Caco-2 (cell line): Measurements from ENCODE around the gene WDTC1. TPM values are rescaled to one million over a fixed set of nuclear protein-coding genes. Genes with fewer than 3 reads are reported as not detected.

Source experiments
- BruUV-seq: library from RNA; stranded (reverse); fragments of 400-500 nt; replicated peaks from 2 replicates; lab custom pipeline; 2021; lab: Mats Ljungman, UMichigan
- CTCF ChIA-PET: fragments of 300-600 bp; sonication (Branson Sonifier 250); formaldehyde crosslinking; loops from one replicate; lab custom pipeline; 2022; ENCODE audit warnings: antibody characterized with exemption; lab: Charles Lee
- POLR2A ChIA-PET: fragments of 300-600 bp; sonication (Branson Sonifier 250); formaldehyde crosslinking; loops from one replicate; lab custom pipeline; 2022; ENCODE audit warnings: antibody characterized with exemption; lab: Charles Lee
- DNase-seq, 2 experiments: peaks; one replicate each; pipeline versions ENCODE4 v3.0.0 to v3.0.0-alpha.2; 2020 to 2022
- H3K27me3 ChIP-seq: replicated peaks from 2 replicates; pipeline ENCODE4 v1.6.0; 2011; ENCODE audit warnings: low read length; ENCODE audit not compliant: control insufficient read depth, insufficient read depth
- H3K36me3 ChIP-seq: 2 replicates; pipeline ENCODE4 v1.5.1; 2011; ENCODE audit warnings: low read length; ENCODE audit not compliant: control insufficient read depth, insufficient read depth
- H3K4me1 ChIP-seq: fragments of 250-450 bp; sonication (Bioruptor Pico); 2 replicates; pipeline ENCODE4 v1.5.1; 2020; ENCODE audit warnings: mild to moderate bottlenecking
- H3K4me3 ChIP-seq: 2 replicates; pipeline ENCODE4 v1.5.1; 2011; ENCODE audit warnings: low read depth, mild to moderate bottlenecking, control low read depth, low read length
- H3K9me3 ChIP-seq: fragments of 250-450 bp; sonication (Bioruptor Pico); 2 replicates; pipeline ENCODE4 v1.5.1; 2020; ENCODE audit warnings: mild to moderate bottlenecking, moderate library complexity
- H3K27ac Mint-ChIP-seq: one replicate; pipeline ENCODE4 v1.8.0; 2022; ENCODE audit warnings: mixed read lengths; ENCODE audit not compliant: unreplicated experiment
- H3K27me3 Mint-ChIP-seq: one replicate; pipeline ENCODE4 v1.8.0; 2022; ENCODE audit warnings: mixed read lengths; ENCODE audit not compliant: insufficient read depth, unreplicated experiment
- H3K36me3 Mint-ChIP-seq: one replicate; pipeline ENCODE4 v1.8.0; 2022; ENCODE audit warnings: mild to moderate bottlenecking, mixed read lengths; ENCODE audit not compliant: insufficient read depth, unreplicated experiment
- H3K4me1 Mint-ChIP-seq: one replicate; pipeline ENCODE4 v1.8.0; 2022; ENCODE audit warnings: low read depth, mixed read lengths; ENCODE audit not compliant: unreplicated experiment
- H3K4me3 Mint-ChIP-seq: one replicate; pipeline ENCODE4 v1.8.0; 2022; ENCODE audit warnings: mild to moderate bottlenecking, moderate library complexity, mixed read lengths; ENCODE audit not compliant: unreplicated experiment
- H3K9me3 Mint-ChIP-seq: one replicate; pipeline ENCODE4 v1.8.0; 2022; ENCODE audit warnings: mixed read lengths; ENCODE audit not compliant: unreplicated experiment
- intact Hi-C: fragments of 100-400 bp; cut with micrococcal nuclease; formaldehyde crosslinking; loops from one replicate; pipeline ENCODE4 v1.10.0; 2022; ENCODE audit not compliant: unreplicated experiment
- total RNA-seq: library from RNA; stranded (reverse); gene quantifications from 2 replicates; pipeline ENCODE4 v1.2.3, GENCODE V29; 2022
- TF ChIP-seq, protein P1 (sequence below), 2 experiments: fragments of 200-600 bp in 1 of 2; IDR thresholded peaks; 1 replicate in 1 of 2; 2 replicates in 1 of 2; pipeline versions ENCODE4 v1.5.1 to v1.8.0; 2011 to 2022; ENCODE audit warnings: antibody characterized with exemption in 1 of 2, control low read depth in 1 of 2, inconsistent platforms in 1 of 2, low read depth in 1 of 2, low read length in 1 of 2, mild to moderate bottlenecking in 1 of 2, moderate library complexity in 1 of 2; ENCODE audit not compliant: insufficient read depth in 1 of 2, severe bottlenecking in 1 of 2, unreplicated experiment in 1 of 2

Gene WDTC1
- total RNA-seq, 1 experiment from 2014 or later = 17.2 TPM

DNA sequence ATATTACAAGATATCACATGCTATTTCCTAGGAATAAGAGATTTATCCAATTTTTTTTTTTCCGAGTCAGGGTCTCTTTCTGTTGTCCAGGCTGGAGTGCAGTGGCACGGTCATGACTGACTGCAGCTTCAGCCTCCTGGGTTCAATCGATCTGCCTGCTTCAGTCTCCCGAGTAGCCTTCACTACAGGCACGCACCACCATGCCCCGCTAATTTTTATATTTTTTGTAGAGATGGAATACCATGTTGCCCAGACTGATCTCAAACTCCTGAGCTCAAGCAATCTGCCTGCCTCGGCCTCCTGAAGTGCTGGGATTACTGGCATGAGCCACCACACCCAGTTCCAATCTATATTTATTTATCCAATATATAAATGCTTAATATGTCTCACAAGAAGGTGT lies 18.0 kb upstream of the WDTC1 start:
- no TSS peak for BruUV-seq
- Histone ChIP-seq H3K4me3 (no peak overlapping the region), H3K9me3 (no peaks in the 10 kb centered on the region), H3K27me3 (no peaks in the 10 kb centered on the region), H3K4me1 (no peaks in the 10 kb centered on the region), H3K36me3 (no peaks in the 10 kb centered on the region)
- TF ChIP-seq, protein P1, sequence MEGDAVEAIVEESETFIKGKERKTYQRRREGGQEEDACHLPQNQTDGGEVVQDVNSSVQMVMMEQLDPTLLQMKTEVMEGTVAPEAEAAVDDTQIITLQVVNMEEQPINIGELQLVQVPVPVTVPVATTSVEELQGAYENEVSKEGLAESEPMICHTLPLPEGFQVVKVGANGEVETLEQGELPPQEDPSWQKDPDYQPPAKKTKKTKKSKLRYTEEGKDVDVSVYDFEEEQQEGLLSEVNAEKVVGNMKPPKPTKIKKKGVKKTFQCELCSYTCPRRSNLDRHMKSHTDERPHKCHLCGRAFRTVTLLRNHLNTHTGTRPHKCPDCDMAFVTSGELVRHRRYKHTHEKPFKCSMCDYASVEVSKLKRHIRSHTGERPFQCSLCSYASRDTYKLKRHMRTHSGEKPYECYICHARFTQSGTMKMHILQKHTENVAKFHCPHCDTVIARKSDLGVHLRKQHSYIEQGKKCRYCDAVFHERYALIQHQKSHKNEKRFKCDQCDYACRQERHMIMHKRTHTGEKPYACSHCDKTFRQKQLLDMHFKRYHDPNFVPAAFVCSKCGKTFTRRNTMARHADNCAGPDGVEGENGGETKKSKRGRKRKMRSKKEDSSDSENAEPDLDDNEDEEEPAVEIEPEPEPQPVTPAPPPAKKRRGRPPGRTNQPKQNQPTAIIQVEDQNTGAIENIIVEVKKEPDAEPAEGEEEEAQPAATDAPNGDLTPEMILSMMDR (IDR thresholded peaks at IDR 0.05; ENCODE audit: insufficient read depth in 1 of 2, low read depth in 1 of 2, low read length in 1 of 2, severe bottlenecking in 1 of 2, unreplicated experiment in 1 of 2) = no peak
- no peak overlapping the region for H3K4me3 Mint-ChIP-seq
- no peaks in the 10 kb centered on the region for H3K9me3 Mint-ChIP-seq
- intact Hi-C loops = no loop called here
- CTCF ChIA-PET = no interaction called here
- no peak overlapping the region for H3K27ac Mint-ChIP-seq
- H3K27me3 Mint-ChIP-seq = no peaks in the 10 kb centered on the region
- no peaks in the 10 kb centered on the region for H3K36me3 Mint-ChIP-seq
- H3K4me1 Mint-ChIP-seq = no peaks in the 10 kb centered on the region
- POLR2A ChIA-PET = no interaction called here
- DNase-seq = no peak

DNA sequence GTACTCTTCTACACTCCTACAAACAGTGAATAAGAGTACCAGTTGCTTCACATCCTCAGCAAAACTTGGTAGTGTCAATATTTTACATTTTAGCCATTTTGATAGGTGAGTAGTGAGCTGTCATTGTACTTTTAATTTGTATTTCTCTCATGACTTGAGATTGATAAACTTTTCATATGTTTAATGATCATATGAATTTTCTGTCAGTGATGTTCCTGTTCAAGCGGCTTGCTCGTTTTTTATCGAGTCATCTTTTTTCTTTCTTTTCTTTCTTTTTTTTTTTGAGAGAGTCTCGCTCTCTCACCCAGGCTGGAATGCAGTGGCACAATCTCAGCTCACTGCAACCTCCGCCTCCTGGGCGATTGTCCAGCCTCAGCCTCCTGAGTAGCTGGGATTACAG lies 17.0 kb upstream of the WDTC1 start:
- H3K36me3 Mint-ChIP-seq = no peaks in the 10 kb centered on the region
- Histone ChIP-seq H3K9me3 (no peaks in the 10 kb centered on the region), H3K4me1 (no peaks in the 10 kb centered on the region), H3K4me3 (no peak overlapping the region), H3K27me3 (no peaks in the 10 kb centered on the region), H3K36me3 (no peaks in the 10 kb centered on the region)
- BruUV-seq = no TSS peak
- ChIA-PET POLR2A (interaction anchor here (0.7 kb wide), 1 partner anchor 87 kb away, joined by 3 read pairs; no protein-coding TSS in a partner anchor), CTCF (interaction anchor here (0.6 kb wide), 1 partner anchor 471 kb away, joined by 3 read pairs; no protein-coding TSS in a partner anchor)
- H3K9me3 Mint-ChIP-seq = no peaks in the 10 kb centered on the region
- no peak overlapping the region for H3K27ac Mint-ChIP-seq
- no peak for DNase-seq
- intact Hi-C loops = no loop called here
- no peaks in the 10 kb centered on the region for H3K4me1 Mint-ChIP-seq
- TF ChIP-seq, protein P1 (IDR thresholded peaks at IDR 0.05; ENCODE audit: insufficient read depth in 1 of 2, low read depth in 1 of 2, low read length in 1 of 2, severe bottlenecking in 1 of 2, unreplicated experiment in 1 of 2) = no peak
- no peaks in the 10 kb centered on the region for H3K27me3 Mint-ChIP-seq
- H3K4me3 Mint-ChIP-seq = no peak overlapping the region

DNA sequence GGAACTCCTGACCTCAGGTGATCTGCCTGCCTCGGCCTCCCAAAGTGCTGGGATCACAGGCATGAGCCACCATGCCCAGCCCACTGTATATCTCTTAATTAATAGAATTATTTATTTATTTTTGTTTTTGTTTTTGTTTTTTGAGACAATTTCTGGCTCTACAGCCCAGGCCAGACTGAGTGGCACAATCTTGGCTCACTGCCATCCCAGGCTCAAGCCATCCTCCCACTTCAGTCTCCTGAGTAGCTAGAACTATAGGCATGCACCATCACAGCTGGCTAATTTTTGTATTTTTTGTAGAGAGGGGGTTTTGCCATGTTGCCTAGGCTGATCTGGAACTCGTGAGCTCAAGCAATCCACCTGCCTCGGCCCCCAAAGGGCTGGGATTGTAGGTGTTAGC lies 15.7 kb upstream of the WDTC1 start:
- BruUV-seq = no TSS peak
- intact Hi-C loops = no loop called here
- no peaks in the 10 kb centered on the region for H3K27me3 Mint-ChIP-seq
- H3K27ac Mint-ChIP-seq = no peak overlapping the region
- H3K4me3 Mint-ChIP-seq = no peak overlapping the region
- H3K4me1 Mint-ChIP-seq = no peaks in the 10 kb centered on the region
- TF ChIP-seq, protein P1 (IDR thresholded peaks at IDR 0.05; ENCODE audit: insufficient read depth in 1 of 2, low read depth in 1 of 2, low read length in 1 of 2, severe bottlenecking in 1 of 2, unreplicated experiment in 1 of 2) = no peak
- H3K4me3 ChIP-seq = no peak overlapping the region
- POLR2A ChIA-PET = interaction anchor here (0.7 kb wide), 1 partner anchor 33 kb away, joined by 3 read pairs; no protein-coding TSS in a partner anchor
- DNase-seq = no peak
- H3K4me1 ChIP-seq = no peaks in the 10 kb centered on the region
- no peaks in the 10 kb centered on the region for H3K27me3 ChIP-seq
- no peaks in the 10 kb centered on the region for H3K36me3 Mint-ChIP-seq
- no peaks in the 10 kb centered on the region for H3K9me3 ChIP-seq
- CTCF ChIA-PET = no interaction called here
- H3K36me3 ChIP-seq = no peaks in the 10 kb centered on the region
- no peaks in the 10 kb centered on the region for H3K9me3 Mint-ChIP-seq
